Stimulated activated CD8-positive, alpha-beta memory T cell treated with anti-CD3 and anti-CD28 coated beads, Interleukin-4, amount 100 ng/mL, for 4 hours (primary cell): ENCODE data around the gene DNAH1.
"Not testable (repeated sequence)": the region's sequence is repeated elsewhere in the genome, so short reads cannot be mapped to it uniquely, and the experiment has no call there.

Source experiments
- DNase-seq, 2 donors: peaks; one replicate each; pipeline ENCODE4 v3.0.0-alpha.2; 2020; ENCODE audit warnings: low read depth in 2 of 2, low spot score in 1 of 2

DNAH1 gene

DNA sequence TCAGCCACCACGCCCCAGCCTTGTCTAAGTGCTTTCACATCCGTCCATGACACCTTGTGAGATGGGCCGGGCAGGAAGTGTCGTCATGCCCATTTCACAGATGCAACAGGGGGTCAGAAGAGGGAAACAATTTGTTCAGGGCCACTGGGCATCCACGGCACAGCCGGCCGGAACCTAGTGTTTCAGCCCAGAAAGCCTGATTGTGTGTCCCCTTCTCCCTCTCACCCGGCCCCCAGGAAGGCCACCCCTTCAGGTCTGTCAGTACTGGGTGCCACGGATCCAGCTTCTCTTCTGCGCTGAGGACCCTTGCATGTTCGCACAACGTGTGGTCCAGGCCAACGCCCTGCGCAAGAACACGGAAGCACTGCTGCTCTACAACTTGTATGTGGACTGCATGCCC, 15.8 kb downstream of the DNAH1 start:
- DNase-seq, result no peak

DNA sequence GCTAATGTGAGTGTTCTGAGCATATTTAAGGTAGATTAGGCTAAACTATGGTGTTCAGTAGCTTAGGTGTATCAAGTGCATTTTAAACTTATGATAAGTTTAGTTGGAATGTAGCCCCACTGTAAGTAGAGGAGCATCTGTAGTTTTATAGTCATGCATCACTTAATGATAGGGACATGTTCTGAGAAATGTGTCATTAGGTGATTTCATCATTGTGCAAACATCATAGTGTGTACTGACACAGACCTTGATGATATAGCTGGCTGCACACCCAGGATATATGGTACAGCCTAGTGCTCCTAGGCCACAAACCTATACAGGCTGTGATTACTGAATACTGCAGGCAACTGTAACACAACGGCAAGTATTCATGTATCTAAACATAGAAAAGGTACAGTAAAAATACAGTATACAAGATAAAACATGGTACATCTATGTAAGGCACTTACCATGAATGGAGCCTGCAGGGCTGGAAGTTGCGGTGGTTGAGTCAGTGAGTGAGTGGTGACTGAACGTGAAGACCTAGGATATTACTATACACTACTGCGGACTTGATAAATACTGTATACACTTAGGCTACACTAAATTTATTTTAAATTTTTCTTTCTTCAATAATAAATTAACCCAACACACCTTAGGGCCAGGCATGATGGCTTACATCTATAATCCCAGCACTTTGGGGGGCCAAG, 17.9 kb downstream of the DNAH1 start:
- no peak for DNase-seq

DNA sequence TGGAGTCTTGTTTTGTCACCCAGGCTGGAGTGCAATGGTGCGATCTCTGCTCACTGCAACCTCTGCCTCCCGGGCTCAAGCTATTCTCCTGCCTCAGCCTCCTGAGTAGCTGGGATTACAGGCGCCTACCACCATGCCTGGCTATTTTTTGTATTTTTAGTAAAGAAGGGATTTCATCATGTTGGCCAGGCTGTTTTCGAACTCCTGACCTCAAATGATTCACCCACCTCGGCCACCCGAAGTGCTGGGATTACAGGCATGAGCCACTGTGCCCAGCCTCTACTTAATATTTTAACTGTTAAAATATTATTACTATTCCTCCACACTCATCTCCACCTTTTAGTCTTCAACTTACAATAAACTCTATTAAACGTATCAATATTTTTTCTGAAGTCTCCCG, 22.0 kb downstream of the DNAH1 start:
- DNase-seq, result not testable (repeated sequence)

DNA sequence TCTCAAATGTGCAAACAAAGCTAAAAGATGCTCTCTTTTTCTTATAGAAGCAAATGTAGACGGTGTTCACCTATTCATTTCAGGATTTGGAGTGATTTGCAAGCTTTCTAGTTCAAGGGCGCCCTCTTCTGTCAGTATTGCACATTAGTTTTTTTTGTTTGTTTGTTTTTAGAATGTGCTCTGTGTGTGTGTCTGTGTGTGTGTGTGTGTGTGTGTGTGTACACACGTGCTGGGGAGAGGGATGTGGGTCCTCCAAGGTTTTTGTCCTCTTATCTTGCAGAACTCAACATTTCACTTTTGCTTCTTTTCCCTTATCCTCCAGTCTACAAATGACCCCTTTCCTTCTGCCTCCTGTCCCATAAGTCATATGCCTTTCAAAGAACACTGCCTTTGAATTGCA, 23.5 kb downstream of the DNAH1 start:
- peak in 1 of 2 donors; percentile 11 for DNase-seq

DNA sequence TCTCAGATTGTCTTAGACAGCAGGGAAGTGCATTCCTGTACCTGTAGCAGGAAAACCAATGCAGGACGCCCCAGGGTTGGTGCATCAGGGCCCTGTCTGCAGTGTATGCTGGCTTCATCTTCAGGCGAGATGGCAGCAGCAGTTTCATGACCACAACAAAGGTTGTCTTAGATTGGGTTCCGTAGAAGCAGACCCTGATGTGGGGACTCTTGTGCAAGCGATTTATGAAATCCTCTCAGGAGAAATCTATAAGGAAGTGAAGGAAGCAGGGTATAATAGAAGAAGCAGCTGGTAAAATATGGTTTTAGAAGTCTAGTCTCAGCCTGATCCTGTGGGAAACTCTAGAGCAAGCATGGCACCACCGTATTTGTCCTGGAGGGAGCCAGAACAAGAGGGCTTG, 25.0 kb downstream of the DNAH1 start:
- no peak for DNase-seq

DNA sequence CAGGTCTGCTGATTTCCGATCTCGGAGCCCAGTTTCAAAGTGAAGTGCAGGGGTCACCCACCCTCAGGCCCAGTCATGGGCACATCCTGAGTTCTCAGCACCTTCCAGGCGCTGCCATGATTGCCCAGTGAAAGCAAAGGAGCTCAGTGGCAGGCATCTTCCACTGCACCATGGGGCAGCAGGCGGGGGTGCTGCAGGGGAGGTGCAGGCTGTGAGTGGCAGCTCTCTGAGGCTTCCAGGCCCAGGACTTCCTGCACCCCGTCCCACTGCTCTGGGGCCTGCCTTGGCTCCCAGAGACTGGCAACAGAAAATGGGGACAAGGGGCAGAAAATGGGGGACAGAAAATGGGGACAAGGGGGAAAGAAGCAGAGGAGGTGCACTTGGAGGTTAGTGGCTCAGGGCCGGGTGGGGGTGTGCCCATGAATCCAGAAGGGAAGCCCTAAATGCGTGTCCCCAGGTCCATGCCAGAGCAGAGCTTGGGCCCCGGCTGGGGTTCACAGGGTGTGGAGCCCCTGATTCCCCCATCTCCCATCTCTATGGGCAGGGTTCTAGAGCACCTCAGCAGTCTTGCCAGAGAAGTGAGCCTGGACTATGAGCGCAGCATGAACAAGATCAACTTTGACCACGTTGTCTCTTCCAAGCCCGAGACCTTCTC, 28.0 kb downstream of the DNAH1 start:
- no peak for DNase-seq

DNA sequence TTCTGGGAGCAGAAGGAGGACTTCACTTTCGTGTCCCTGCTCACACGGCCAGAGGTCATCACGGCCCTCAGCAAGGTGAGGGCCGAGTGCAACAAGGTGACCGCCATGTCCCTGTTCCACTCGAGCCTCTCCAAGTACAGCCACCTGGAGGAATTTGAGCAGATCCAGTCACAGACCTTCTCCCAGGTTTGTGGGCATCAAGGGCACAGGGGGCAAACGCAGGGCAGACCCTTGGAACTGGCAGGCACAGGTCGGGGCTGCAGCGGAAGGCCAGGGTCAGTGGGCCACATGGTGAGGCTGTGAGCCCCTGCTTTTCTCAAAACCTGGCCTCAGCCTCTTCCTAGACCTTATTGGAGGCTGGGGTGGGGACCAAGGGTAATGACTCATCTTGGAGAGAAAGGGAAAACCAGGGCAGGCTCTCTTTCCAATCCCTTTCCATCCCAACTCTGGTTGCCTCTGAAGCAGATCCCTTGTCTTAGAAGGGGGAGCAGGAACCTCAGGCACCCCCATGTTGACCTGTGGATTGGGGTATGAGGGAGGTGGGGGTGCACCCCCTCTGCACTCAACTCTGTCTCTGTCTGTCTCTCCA, 29.5 kb downstream of the DNAH1 start:
- DNase-seq, result no peak

DNA sequence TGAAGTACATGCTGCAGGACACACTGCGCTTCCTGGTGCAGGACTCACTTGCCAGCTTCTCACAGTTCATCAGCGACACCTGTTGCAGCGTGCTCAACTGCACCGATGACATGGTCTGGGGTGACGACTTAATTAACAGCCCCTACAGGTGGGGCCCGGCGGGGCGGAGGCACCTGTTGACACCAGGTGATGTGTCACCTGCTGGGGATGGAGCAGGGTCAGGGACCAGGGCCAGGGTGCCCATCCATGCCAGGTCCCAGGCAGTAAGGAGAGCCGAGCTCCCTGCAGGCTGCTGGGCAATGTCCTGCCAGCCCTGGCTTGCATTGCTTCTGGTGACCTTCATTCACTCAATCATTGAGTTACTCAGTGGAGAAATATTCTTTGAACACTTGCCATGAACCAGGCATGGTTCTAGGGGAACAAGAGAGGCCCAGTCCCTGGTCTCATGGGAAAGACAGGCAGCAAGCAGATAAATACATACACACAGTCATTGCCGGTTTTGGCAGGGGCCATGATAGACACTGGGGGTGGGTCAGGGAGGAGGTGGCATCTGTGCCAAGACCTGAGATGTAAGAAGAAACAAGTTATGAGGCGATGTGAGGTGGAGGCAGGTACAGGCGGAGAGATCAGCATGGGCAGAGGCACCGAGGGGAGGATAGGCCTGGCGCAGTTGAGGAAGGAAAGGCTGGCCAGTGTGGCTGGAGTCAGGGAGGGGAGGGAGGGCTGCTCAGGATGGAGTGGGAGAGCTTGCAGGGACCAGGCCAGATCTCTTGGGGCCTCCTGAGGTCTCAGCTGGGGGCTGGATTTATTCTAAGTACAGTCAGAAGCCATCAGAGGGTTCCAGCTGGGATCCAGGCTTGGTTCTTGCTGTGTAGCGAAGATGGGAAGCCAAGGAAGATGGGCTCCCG, 30.8 kb downstream of the DNAH1 start:
- no peak for DNase-seq

DNA sequence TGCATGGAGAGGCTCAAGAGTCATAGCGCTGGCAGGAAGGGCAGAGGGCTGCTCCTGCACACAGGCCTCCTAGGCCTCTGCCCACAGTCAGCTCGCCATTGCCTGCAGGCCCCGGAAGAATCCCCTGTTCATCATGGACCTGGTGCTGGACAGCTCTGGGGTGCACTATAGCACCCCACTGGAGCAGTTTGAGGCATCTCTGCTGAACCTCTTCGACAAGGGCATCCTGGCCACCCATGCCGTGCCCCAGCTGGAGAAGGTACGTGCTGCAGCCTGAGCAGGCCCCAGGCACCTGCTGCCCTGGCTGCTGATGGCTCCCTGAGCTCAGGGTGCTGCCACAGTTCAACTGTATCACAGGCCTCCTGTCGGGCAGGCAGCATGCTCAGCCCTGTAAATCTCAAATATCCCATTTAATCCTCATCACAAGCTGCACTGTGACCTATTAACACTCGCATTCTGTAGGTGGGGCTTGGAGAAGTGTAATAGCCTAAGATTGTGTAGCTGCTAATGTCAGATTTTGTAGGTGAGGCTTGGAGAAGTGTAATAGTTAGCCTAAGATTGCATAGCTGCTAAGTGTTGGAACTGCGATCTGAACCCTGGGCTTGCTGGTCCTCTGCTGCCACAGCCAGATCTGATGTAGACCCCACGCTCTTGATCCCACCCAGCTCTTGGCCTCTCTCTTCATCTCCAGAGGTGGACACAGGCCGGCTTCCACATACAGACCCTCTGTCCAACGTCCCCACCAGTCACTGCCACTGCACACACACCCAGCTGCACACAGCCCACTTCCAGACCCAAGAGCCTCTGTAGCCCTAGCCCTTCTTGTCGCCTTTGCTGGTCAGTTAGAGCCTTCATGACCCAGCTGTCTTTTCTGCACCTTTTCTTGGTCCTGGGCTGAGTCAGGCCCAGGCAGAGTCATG, 31.9 kb downstream of the DNAH1 start:
- DNase-seq, result no peak

DNA sequence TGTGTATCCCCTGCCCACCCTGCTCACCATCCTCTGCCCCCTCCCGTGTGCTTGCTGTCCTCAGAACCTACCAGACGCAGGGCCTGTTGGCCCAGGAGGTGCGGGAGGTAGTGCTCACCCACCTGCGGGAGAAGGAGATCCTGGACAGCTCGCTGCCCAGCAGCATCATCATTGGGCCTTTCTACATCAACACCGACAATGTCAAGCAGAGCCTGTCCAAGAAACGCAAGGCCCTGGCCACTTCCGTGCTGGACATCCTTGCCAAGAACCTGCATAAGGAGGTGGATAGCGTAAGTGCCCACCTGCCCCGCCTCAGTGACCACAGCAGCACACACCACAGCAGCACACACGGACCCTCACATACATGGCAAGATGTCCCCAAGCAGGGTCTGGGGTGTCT, 33.0 kb downstream of the DNAH1 start:
- DNase-seq, result no peak

DNA sequence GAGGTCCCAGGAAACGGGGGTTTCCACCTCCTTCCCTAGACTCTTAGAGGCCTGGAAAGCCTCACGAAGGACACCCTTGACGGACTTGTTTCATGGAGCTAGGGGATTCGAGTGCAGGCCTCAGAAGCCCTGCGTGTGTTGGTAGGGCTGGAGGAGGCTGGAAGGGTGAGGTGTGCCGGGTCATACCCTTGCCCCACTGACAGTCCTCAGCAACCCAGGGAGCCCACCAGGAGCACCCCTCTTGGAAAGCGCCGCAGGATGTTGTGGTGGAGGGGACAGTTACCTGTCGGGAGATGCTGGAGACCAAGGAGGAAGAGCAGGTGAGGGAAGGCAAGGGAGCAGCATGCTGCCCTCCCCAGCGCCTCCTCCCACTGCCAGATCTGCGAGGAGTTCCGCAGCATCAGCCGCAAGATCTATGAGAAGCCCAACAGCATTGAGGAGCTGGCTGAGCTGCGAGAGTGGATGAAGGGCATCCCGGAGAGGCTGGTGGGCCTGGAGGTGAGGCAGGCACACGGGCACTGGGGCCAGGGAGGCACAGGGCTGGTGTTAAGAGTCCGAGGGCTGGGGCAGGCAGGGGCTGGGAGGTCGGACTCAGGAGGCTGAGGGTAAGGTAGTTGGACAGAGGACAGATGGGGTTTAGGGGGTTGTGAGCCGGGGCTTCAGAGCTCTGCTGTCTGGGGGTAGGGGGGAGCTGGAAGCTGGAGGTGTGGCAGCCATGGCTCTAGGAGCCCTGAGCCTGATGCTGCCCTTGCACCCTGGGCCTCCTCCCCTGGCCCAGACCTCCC, 33.7 kb downstream of the DNAH1 start:
- DNase-seq, result no peak

DNA sequence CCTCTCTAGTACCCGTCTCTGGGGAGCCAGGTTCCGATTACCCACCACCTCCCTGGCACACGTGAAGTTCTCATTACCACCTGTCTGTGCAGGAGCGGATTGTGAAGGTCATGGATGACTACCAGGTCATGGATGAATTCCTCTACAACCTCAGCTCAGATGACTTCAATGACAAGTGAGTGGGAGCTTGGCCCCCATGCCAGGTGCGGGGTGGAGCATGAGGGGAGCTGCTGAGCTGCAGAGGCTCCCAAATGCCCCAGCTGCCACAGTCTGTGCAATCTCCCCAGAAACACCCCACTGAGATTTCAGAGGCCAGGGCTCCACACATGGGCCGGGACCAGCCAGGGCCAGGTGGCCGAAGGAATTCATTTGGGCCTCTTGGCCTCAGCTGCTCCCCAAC, 34.3 kb downstream of the DNAH1 start:
- DNase-seq, result no peak

DNA sequence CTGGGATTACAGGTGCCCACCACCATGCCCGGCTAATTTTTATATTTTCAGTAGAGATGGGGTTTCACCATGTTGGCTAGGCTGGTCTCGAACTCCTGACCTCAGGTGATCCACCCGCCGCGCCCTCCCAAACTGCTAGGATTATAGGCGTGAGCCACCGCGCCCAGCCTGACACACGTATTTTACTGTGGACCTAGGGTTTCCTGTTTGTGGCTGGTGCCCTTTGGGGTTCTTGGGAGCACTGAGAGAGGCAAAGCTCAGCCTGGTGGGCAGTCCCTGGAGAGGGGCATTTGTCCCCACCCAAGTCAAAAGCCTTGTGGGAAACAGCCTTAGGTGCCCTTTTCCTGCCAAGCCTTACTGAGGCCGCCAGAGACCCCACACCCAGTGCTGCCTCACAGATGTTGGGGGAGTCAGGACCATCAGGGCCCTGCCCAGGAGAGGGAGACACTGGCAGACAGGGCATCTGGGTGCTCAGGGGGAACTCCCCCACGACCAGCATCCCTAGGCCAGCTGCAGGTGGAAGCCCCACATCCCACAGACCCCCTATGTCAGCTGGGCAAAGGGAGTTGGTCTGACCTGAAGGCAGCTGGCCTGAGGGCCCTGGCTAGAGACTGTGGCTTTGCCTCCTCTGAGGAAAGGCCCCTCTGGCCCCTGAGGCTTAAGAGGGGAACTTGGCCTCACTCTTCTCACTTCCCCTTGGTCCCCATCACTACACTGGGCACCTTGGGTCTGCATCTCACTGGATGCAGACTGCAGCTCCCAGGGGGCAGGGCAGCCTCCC, 35.1 kb downstream of the DNAH1 start:
- no peak for DNase-seq

DNA sequence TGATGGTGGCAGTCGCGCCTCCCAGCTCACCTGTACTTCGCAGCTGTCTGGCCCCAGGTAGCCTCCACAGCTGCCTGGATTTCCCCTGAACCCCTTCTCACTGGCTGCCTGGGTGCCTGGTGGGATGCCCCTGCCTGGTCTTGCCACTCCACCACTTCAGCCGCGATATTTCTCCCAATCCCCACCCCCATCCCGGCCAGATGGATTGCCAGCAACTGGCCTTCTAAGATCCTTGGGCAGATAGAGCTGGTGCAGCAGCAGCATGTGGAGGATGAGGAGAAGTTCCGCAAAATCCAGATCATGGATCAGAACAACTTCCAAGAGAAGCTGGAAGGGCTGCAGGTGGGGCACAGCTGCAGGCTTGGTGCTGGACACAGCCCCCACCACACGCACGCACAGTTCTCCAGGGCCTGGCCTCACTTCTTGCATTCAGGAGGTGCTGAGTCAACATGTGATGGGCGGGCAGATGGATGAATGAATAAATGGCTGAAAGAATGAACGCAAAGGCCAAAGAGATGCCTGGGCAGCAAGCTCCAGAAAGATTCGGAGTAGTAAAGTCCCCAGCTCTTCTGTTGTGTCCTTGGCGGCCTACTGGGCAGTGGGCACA, 35.7 kb downstream of the DNAH1 start:
- DNase-seq, result no peak

DNA sequence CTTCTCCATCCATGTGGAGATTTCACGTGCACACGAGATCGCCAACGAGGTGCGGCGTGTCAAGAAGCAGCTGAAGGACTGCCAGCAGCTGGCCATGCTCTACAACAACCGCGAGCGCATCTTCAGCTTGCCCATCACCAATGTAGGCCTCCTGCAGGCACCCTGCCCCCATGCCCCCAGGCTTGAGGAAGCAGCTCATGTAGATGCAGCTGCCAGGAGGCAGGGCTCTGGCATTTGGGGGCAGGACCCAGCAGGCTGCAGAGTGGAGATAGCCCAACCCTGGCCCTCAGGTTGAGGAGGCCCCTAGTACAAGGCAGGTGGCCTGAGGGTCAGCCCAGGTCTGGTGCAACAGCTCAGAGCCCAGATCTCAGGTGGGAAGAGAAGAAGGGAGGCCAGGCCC, 36.4 kb downstream of the DNAH1 start:
- no peak for DNase-seq

DNA sequence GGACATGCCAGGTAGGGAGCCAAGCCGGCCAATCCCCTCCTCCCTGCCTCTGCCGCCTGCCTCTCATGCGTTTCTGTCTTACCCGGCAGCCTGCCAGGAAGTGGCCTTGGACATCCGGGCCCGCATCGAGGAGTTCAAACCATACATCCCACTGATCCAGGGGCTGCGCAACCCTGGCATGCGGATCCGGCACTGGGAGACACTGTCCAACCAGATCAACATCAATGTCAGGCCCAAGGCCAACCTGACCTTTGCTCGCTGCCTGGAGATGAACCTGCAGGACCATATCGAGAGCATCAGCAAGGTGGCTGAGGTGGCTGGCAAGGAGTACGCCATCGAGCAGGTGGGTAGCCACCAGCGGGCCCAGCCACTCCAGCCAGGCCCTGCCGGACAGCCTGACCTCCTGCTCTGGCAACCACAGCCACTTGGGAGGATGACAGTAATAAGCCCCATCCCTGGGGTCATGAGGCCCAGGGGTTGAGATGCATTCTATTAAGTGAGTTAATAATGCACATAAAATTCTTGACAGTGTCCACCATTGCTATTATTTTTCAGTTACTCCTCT, 37.3 kb downstream of the DNAH1 start:
- no peak for DNase-seq

DNA sequence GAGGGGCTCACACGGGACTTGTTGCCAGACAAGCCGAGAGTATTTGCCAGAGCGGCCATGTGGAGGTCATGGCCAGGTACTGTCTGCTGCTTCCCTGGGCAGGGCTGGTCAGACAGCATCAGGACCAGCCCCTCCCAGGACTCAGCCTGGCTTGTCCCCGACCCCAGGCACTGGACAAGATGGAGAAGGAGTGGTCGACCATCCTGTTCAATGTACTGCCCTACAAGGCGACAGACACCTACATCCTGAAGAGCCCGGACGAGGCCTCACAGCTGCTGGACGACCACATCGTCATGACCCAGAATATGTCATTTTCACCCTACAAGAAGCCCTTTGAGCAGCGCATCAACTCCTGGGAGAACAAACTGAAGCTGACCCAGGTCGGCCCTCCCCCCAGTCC, 38.6 kb downstream of the DNAH1 start:
- no peak for DNase-seq

DNA sequence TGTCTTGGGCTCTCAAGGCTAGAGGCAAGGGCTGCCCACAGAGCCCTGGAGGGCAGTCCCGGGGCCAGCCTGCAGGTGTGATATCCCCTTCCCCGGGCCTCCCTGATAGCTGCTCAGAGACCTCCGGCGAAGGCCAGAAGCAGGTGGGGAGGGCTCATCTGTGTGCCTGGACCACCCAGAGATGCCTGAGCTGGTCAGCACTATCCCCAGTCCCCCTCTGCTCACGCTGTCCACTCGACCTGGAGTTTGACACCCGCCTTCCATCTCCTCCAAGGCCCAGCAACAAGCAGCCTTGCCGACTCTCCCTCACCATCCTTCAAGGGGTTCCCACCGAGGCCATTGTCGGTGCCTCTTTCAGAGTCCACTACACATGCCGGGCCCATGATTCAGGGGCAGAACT, 39.4 kb downstream of the DNAH1 start:
- DNase-seq, result no peak
